ENCODE results near the gene PEX3. TPM values are rescaled to one million over a fixed set of nuclear protein-coding genes. Genes with fewer than 3 reads are reported as not detected.

PEX3 gene
- 41.6 TPM for total RNA-seq

GRCh38 chr6:143450453-143451371, at the start of gene PEX3, which contains the start of gene ADAT2:
Gene PEX3, plus strand, starts transcription at chr6:143450805. Its CDS starts 238 bp downstream, at chr6:143451043.
Gene ADAT2, minus strand, starts transcription at chr6:143450695. Its CDS starts 37 bp downstream, at chr6:143450658.

GRCh38 chr6:143510991-143511891, 60.6 kb downstream of the PEX3 start, which contains the start of gene FUCA2:
Gene FUCA2, minus strand, starts transcription at chr6:143511720. Its CDS starts 86 bp downstream, at chr6:143511634.

Small RNA genes lying within 50 kb of the gene (small RNA-seq; reads per million reads assigned to genes)
- gene RNA5SP221 (ENCODE audit: low replicate concordance) = not detected

Other genes starting within 250 kb of the PEX3 start
- gene ADAT2, start 110 bp upstream of the PEX3 start, total RNA-seq = 7.5 TPM
- gene FUCA2, start 60.9 kb downstream of the PEX3 start, total RNA-seq = 11.3 TPM
- 18.8 TPM for gene PHACTR2, start 227.2 kb downstream of the PEX3 start, total RNA-seq